ENCODE data around the gene LIN7B.

DNA sequence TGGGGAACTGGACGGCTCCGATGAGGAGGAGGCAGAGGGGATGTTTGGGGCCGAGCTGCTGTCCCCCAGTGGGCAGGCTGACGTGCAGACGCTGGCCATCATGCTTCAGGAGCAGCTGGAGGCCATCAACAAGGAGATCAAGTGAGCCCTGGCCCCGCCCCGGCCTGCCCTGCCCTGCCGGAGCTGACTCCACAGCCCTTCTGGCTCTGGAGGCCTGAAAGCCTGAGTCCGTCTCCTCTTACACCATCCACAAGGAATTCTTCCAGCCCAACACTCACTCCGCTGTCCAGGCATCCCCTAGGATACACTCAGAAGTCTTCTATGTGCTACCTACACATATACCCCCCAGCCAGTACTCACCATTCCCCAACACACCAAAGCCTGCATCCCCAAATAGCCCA is 22.6 kb downstream of the LIN7B start:
- no peak for TF ChIP-seq YY1 (IDR thresholded peaks at IDR 0.05)
- no peak for TF ChIP-seq CTCF (IDR thresholded peaks at IDR 0.05; ENCODE audit: low read depth, low read length, missing input control)
- no peak for TF ChIP-seq RAD21 (IDR thresholded peaks at IDR 0.05)
- TF ChIP-seq GABPA (IDR thresholded peaks at IDR 0.05 in 1 of 2, conservative IDR thresholded peaks at IDR 0.05 in 1 of 2), result no peak
- TF ChIP-seq, protein P1, sequence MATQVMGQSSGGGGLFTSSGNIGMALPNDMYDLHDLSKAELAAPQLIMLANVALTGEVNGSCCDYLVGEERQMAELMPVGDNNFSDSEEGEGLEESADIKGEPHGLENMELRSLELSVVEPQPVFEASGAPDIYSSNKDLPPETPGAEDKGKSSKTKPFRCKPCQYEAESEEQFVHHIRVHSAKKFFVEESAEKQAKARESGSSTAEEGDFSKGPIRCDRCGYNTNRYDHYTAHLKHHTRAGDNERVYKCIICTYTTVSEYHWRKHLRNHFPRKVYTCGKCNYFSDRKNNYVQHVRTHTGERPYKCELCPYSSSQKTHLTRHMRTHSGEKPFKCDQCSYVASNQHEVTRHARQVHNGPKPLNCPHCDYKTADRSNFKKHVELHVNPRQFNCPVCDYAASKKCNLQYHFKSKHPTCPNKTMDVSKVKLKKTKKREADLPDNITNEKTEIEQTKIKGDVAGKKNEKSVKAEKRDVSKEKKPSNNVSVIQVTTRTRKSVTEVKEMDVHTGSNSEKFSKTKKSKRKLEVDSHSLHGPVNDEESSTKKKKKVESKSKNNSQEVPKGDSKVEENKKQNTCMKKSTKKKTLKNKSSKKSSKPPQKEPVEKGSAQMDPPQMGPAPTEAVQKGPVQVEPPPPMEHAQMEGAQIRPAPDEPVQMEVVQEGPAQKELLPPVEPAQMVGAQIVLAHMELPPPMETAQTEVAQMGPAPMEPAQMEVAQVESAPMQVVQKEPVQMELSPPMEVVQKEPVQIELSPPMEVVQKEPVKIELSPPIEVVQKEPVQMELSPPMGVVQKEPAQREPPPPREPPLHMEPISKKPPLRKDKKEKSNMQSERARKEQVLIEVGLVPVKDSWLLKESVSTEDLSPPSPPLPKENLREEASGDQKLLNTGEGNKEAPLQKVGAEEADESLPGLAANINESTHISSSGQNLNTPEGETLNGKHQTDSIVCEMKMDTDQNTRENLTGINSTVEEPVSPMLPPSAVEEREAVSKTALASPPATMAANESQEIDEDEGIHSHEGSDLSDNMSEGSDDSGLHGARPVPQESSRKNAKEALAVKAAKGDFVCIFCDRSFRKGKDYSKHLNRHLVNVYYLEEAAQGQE (IDR thresholded peaks at IDR 0.05), result no peak
- TF ChIP-seq SP1 (IDR thresholded peaks at IDR 0.05), result no peak
- no peak for TF ChIP-seq TAF1 (conservative IDR thresholded peaks at IDR 0.05)
- TF ChIP-seq, protein P2, sequence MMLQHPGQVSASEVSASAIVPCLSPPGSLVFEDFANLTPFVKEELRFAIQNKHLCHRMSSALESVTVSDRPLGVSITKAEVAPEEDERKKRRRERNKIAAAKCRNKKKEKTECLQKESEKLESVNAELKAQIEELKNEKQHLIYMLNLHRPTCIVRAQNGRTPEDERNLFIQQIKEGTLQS (IDR thresholded peaks at IDR 0.05), result no peak
- TF ChIP-seq JUND (IDR thresholded peaks at IDR 0.05), result no peak

All from liver (tissue), 3 donors.